HG02981 (cell line): ENCODE measurements around the gene ARL16.

ENCODE experiments used
- ATAC-seq: cut with Tn5 transposase; IDR thresholded peaks from one replicate; pipeline ENCODE4 v1.9.1; 2021; ENCODE audit warnings: mild to moderate bottlenecking, moderate library complexity; ENCODE audit not compliant: unreplicated experiment

Gene ARL16

GRCh38 chr17:81647640-81648012 lies 36.0 kb downstream of the ARL16 start:
- ATAC-seq, result no peak

- no peak for ATAC-seq
These were observed 36.6 kb downstream of the ARL16 start for GRCh38 chr17:81646869-81647600.

- no peak for ATAC-seq
These were observed 38.3 kb downstream of the ARL16 start for GRCh38 chr17:81644976-81645952.

DNA sequence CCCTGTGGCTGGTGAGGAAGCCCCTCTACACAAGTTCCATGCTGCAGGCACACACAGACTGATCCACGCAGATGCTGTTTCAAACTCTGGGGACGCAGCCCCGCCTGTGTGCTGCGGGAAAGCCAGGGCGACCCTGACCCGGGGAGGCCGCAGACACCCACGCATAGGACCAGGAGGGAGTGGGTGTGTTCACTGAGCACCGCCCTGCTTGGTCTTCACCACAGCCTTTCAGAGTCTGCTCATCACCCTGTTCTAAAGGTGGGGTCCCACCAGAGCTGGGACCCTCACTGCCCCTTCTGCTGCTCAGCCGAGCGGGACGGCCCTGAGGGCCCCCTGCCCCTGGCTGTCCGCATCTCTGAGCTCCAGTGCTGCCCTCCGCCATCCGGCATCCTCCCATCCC lies 39.1 kb downstream of the ARL16 start:
- no peak for ATAC-seq

DNA sequence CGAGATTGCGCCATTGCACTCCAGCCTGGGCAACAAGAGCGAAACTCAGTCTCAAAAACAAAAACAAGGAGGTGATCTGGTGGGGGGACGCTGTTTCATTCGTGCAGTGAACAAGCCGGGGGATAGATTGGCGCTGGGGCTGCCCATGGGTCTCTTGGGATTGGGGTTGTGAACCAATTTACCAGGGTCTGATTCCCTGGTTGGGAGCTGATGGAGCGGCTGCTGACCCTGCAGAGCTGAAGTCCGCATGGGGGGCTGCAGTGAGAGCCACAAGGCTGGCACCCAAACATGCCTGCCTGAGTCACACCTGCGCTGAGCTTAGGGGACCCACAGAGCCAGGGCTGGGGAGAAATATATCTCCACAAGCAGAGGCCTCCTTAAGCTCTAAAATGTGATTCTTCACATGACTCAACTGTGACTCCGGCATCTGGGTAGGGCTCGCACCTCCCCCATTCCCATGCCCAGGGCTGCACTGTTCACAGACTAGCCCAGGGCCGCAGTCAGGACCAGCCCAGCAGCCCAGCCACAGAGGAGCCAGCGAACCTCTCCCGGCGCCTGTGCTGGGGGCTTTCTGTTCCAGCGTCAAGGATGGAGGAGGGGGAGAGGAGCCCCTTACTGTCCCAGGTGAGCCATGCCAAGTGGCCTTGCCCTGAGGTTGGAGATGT lies 41.6 kb downstream of the ARL16 start:
- ATAC-seq, result no peak

DNA sequence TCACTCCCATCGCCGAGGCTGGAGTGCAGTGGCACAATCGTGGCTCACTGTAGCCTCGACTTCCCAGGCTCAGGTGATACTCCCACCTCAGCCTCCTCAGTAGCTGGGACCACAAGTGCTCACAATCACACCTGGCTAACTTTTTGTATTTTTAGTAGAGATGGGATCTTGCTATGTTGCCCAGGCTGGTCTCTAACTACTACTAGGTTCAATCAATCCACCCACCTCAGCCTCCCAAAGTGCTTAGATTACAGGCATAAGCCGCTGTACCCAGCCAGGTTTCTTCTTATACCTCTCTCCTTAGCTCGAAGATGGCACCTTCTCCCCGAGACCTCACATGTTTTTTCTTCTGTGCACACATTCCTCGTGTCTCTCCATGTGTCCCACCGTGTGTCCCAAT lies 43.6 kb downstream of the ARL16 start:
- ATAC-seq, result no peak

DNA sequence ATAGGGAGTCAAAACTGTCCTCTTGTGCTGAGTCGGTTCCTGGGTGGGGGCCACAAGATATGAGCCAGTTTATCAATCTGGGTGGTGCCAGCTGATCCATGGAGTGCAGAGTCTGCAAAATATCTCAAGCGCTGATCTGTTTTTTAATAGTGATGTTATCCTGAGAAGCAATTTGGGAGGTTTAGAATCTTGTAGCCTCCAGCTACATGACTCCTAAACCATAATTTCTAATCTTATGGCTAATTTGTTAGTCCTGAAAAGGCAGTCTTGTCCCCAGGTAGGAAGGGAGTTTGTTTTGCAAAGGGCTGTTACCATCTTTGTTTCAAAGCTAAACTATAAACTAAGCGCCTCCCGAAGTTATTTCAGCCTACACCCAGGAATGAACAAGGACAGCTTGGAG lies 44.9 kb downstream of the ARL16 start:
- no peak for ATAC-seq

GRCh38 chr17:81636505-81637288 lies 46.9 kb downstream of the ARL16 start, which contains the start of the genes NPLOC4 and TSPAN10:
Gene NPLOC4, minus strand, starts transcription at chr17:81637112. Its CDS starts 182 bp downstream, at chr17:81636930.
Gene TSPAN10, plus strand, starts transcription at chr17:81637196. Its CDS starts 5,217 bp downstream, at chr17:81642413.
- peak; percentile 81 for ATAC-seq

DNA sequence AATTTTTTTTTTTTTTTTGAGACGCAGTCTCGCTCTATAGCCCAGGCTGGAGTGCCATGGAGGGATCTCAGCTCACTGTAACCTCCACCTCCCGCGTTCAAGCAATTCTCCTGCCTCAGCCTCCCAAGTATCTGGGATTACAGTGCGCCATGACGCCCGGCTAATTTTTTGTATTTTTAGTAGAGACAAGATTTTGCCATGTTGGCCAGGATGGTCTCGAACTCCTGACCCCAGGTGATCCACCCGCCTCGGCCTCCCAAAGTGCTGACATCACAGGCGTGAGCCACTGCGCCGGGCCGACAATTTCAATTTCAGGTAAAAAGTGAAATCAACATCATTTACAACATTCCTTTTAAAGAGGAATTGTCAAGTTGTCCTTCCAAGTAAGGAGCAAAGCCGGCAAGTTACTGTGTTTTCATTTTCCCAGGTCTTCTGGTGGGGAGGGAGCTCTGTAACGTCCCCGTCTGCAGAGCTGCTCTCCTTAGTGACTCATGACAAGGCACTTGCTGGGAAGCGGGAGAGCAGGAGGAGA lies 47.6 kb downstream of the ARL16 start:
- peak; percentile 9 for ATAC-seq

- ATAC-seq, result no peak
These were observed 48.2 kb downstream of the ARL16 start for GRCh38 chr17:81635431-81635830.

GRCh38 chr17:81631482-81631881 lies 52.1 kb downstream of the ARL16 start:
- ATAC-seq, result no peak
